Astrocyte (in vitro differentiated cells and primary cell): ENCODE data around the gene NDUFA9. TPM values are rescaled to one million over a fixed set of nuclear protein-coding genes. Genes with fewer than 3 reads are reported as not detected.

ENCODE experiments used
- DNase-seq: peaks from one replicate; pipeline ENCODE4 v3.0.0-alpha.2; 2010; ENCODE audit warnings: low read depth
- FAIRE-seq: peaks from 2 replicates; lab custom pipeline; 2011; peaks lifted over from hg19 to GRCh38; lab: Jason Lieb, UNC
- H2AFZ ChIP-seq: 2 replicates; pipeline ENCODE4 v1.6.0; 2012; ENCODE audit warnings: low read depth, low read length, inconsistent platforms
- H3K27ac ChIP-seq: 2 replicates; pipeline ENCODE4 v1.5.1; 2011; ENCODE audit warnings: low read depth, low read length, inconsistent platforms
- H3K27me3 ChIP-seq: 2 replicates; pipeline ENCODE4 v1.6.0; 2011; ENCODE audit warnings: low read length, inconsistent platforms; ENCODE audit not compliant: insufficient read depth
- H3K36me3 ChIP-seq: 2 replicates; pipeline ENCODE4 v1.5.1; 2011; ENCODE audit warnings: low read length, inconsistent platforms; ENCODE audit not compliant: insufficient read depth
- H3K4me1 ChIP-seq: 2 replicates; pipeline ENCODE4 v1.5.1; 2011; ENCODE audit warnings: low read length, inconsistent platforms; ENCODE audit not compliant: insufficient read depth
- H3K4me2 ChIP-seq: 2 replicates; pipeline ENCODE4 v1.6.0; 2012; ENCODE audit warnings: low read length, inconsistent platforms
- H3K4me3 ChIP-seq: 2 replicates; pipeline ENCODE4 v1.5.1; 2011; ENCODE audit warnings: low read depth, mild to moderate bottlenecking, low read length, inconsistent platforms; ENCODE audit not compliant: insufficient read depth
- H3K79me2 ChIP-seq: 2 replicates; pipeline ENCODE4 v1.6.0; 2012; ENCODE audit warnings: mild to moderate bottlenecking, low read length, inconsistent platforms; ENCODE audit not compliant: insufficient read depth
- H3K9ac ChIP-seq: 2 replicates; pipeline ENCODE4 v1.6.0; 2012; ENCODE audit warnings: mild to moderate bottlenecking, low read length, inconsistent platforms
- H3K9me3 ChIP-seq: 2 replicates; pipeline ENCODE4 v1.5.1; 2012; ENCODE audit warnings: low read depth, mild to moderate bottlenecking, low read length, inconsistent platforms; ENCODE audit not compliant: insufficient read depth
- H4K20me1 ChIP-seq: 2 replicates; pipeline ENCODE4 v1.6.0; 2012; ENCODE audit warnings: low read length, inconsistent platforms; ENCODE audit not compliant: insufficient read depth
- H3K27ac Mint-ChIP-seq: one replicate; pipeline ENCODE4 v1.8.0; 2021; ENCODE audit warnings: mild to moderate bottlenecking, mixed read lengths; ENCODE audit not compliant: unreplicated experiment
- H3K27me3 Mint-ChIP-seq: one replicate; pipeline ENCODE4 v1.8.0; 2021; ENCODE audit warnings: low read depth, mixed read lengths; ENCODE audit not compliant: unreplicated experiment
- H3K36me3 Mint-ChIP-seq: one replicate; pipeline ENCODE4 v1.8.0; 2021; ENCODE audit warnings: low read depth, mixed read lengths; ENCODE audit not compliant: unreplicated experiment
- H3K4me1 Mint-ChIP-seq: one replicate; pipeline ENCODE4 v1.8.0; 2021; ENCODE audit warnings: low read depth, mixed read lengths; ENCODE audit not compliant: unreplicated experiment
- H3K4me3 Mint-ChIP-seq: one replicate; pipeline ENCODE4 v1.8.0; 2021; ENCODE audit warnings: mild to moderate bottlenecking, moderate library complexity, mixed read lengths; ENCODE audit not compliant: unreplicated experiment
- H3K9me3 Mint-ChIP-seq: one replicate; pipeline ENCODE4 v1.8.0; 2021; ENCODE audit warnings: mild to moderate bottlenecking, mixed read lengths; ENCODE audit not compliant: unreplicated experiment
- EZH2 ChIP-seq: IDR thresholded peaks from 2 replicates; pipeline ENCODE4 v1.6.1; 2012; ENCODE audit warnings: mild to moderate bottlenecking, low read length, inconsistent platforms; ENCODE audit not compliant: insufficient read depth
- total RNA-seq: library from RNA; stranded (reverse); gene quantifications from 2 replicates; pipeline ENCODE4 v1.2.1, GENCODE V29; 2021
- TF ChIP-seq, protein P1 (sequence below): IDR thresholded peaks from 2 replicates; pipeline ENCODE4 v1.5.1; 2011; ENCODE audit warnings: low read depth, mild to moderate bottlenecking, inconsistent platforms, low read length, moderate library complexity; ENCODE audit not compliant: insufficient read depth

NDUFA9 gene
- total RNA-seq, 1 donor from 2014 or later, result 101 TPM

- no peaks in the 10 kb centered on the region for H3K9me3 ChIP-seq
- no peak for FAIRE-seq
These were observed 39.8 kb upstream of the NDUFA9 start for GRCh38 chr12:4609071-4609470.

GRCh38 chr12:4610481-4610880 lies 38.4 kb upstream of the NDUFA9 start:
- Histone ChIP-seq H3K79me2 (peaks cover 21% of the 10 kb centered on the region), H3K4me2 (no peak overlapping the region), H3K27me3 (no peaks in the 10 kb centered on the region), H3K4me3 (no peak overlapping the region), H4K20me1 (no peaks in the 10 kb centered on the region), H3K9me3 (no peaks in the 10 kb centered on the region), H3K4me1 (peaks cover 3% of the 10 kb centered on the region), H3K27ac (no peak overlapping the region), H3K9ac (no peak overlapping the region), H2AFZ (no peak overlapping the region), H3K36me3 (peaks cover 12% of the 10 kb centered on the region)
- Mint-ChIP-seq H3K4me1 (no peaks in the 10 kb centered on the region), H3K4me3 (no peak overlapping the region), H3K27ac (no peak overlapping the region), H3K36me3 (peaks cover 14% of the 10 kb centered on the region), H3K27me3 (no peaks in the 10 kb centered on the region), H3K9me3 (no peaks in the 10 kb centered on the region)
- TF ChIP-seq, protein P1, sequence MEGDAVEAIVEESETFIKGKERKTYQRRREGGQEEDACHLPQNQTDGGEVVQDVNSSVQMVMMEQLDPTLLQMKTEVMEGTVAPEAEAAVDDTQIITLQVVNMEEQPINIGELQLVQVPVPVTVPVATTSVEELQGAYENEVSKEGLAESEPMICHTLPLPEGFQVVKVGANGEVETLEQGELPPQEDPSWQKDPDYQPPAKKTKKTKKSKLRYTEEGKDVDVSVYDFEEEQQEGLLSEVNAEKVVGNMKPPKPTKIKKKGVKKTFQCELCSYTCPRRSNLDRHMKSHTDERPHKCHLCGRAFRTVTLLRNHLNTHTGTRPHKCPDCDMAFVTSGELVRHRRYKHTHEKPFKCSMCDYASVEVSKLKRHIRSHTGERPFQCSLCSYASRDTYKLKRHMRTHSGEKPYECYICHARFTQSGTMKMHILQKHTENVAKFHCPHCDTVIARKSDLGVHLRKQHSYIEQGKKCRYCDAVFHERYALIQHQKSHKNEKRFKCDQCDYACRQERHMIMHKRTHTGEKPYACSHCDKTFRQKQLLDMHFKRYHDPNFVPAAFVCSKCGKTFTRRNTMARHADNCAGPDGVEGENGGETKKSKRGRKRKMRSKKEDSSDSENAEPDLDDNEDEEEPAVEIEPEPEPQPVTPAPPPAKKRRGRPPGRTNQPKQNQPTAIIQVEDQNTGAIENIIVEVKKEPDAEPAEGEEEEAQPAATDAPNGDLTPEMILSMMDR, result no peak
- no peak for TF ChIP-seq EZH2
- FAIRE-seq (no peak), DNase-seq (no peak)

More at GRCh38 chr12:4609071-4609470, 39.8 kb upstream of the NDUFA9 start:
- Histone ChIP-seq H3K4me1 (peaks cover 3% of the 10 kb centered on the region), H3K9ac (no peak overlapping the region), H3K27me3 (no peaks in the 10 kb centered on the region), H3K4me2 (no peak overlapping the region), H2AFZ (no peak overlapping the region), H3K36me3 (peaks cover 12% of the 10 kb centered on the region), H3K27ac (no peak overlapping the region), H4K20me1 (no peaks in the 10 kb centered on the region), H3K4me3 (no peak overlapping the region), H3K79me2 (peaks cover 29% of the 10 kb centered on the region)
- no peak for DNase-seq
- Mint-ChIP-seq H3K4me1 (no peaks in the 10 kb centered on the region), H3K27me3 (no peaks in the 10 kb centered on the region), H3K36me3 (peaks cover 13% of the 10 kb centered on the region), H3K9me3 (no peaks in the 10 kb centered on the region), H3K27ac (no peak overlapping the region), H3K4me3 (no peak overlapping the region)
- no peak for TF ChIP-seq EZH2
- TF ChIP-seq, protein P1, result no peak

DNA sequence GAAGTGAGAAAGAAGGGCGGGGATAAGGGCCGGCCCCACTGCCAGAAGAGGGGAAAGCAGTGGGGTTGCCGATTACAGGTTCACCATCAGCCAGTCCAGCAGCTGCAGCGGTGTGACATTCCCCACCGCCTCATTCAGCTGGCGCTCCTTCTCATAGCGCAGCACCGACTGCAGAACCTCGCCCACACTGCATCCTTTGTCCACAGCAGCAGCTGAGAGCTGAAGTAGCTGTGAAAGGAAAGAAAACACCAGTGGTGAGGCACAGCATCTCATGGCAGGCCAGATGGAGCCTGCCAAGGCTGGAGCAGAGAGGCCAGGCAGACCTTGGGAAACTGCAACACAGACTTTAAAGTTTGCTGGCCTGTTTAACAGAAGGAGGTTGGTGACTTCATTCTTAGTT lies 33.2 kb upstream of the NDUFA9 start:
- FAIRE-seq, result no peak

More for the DNA sequence above, 33.2 kb upstream of the NDUFA9 start:
- H3K4me2 ChIP-seq, result no peak overlapping the region
- H3K4me3 ChIP-seq, result no peak overlapping the region
- Mint-ChIP-seq H3K4me1 (no peaks in the 10 kb centered on the region), H3K9me3 (no peaks in the 10 kb centered on the region), H3K36me3 (peaks cover 8% of the 10 kb centered on the region), H3K4me3 (no peak overlapping the region), H3K27ac (no peak overlapping the region), H3K27me3 (no peaks in the 10 kb centered on the region)
- no peak overlapping the region for H2AFZ ChIP-seq
- H3K4me1 ChIP-seq, result no peaks in the 10 kb centered on the region
- no peaks in the 10 kb centered on the region for H3K27me3 ChIP-seq
- no peak for TF ChIP-seq EZH2
- TF ChIP-seq, protein P1, result no peak
- H3K27ac ChIP-seq, result no peak overlapping the region
- H4K20me1 ChIP-seq, result no peaks in the 10 kb centered on the region
- H3K79me2 ChIP-seq, result no peaks in the 10 kb centered on the region
- H3K9ac ChIP-seq, result no peak overlapping the region
- H3K9me3 ChIP-seq, result no peaks in the 10 kb centered on the region
- peaks cover 10% of the 10 kb centered on the region for H3K36me3 ChIP-seq
- no peak for DNase-seq
